Fibroblast of lung (primary cell): ENCODE measurements around the gene TP63. TPM values are rescaled to one million over a fixed set of nuclear protein-coding genes. Genes with fewer than 3 reads are reported as not detected.

Source experiments
- DNase-seq, 2 donors: peaks; one replicate each; pipeline versions ENCODE4 v3.0.0 to v3.0.0-alpha.2; 2010; ENCODE audit warnings: low read depth in 2 of 2
- H2AFZ ChIP-seq: 2 replicates; pipeline ENCODE4 v1.5.1; 2012; ENCODE audit warnings: low read length, control low read depth, inconsistent platforms
- H3K27ac ChIP-seq: 2 replicates; pipeline ENCODE4 v1.5.1; 2011; ENCODE audit warnings: low read length, control low read depth; ENCODE audit not compliant: insufficient read depth
- H3K27me3 ChIP-seq: 2 replicates; pipeline ENCODE4 v1.5.1; 2011; ENCODE audit warnings: mild to moderate bottlenecking, low read length; ENCODE audit not compliant: control insufficient read depth, insufficient read depth
- H3K36me3 ChIP-seq: 2 replicates; pipeline ENCODE4 v1.5.1; 2011; ENCODE audit warnings: low read length; ENCODE audit not compliant: control insufficient read depth, insufficient read depth
- H3K4me1 ChIP-seq: 2 replicates; pipeline ENCODE4 v1.5.1; 2011; ENCODE audit warnings: low read length; ENCODE audit not compliant: control insufficient read depth, insufficient read depth; ENCODE audit errors: extremely low read depth
- H3K4me2 ChIP-seq: 2 replicates; pipeline ENCODE4 v1.5.1; 2011; ENCODE audit warnings: low read length, control low read depth; ENCODE audit not compliant: insufficient read depth; ENCODE audit errors: extremely low read depth
- H3K4me3 ChIP-seq, 4 experiments: fragments of 200-600 bp in 1 of 4; sonication (generic) in 1 of 4; replicated peaks in 1 of 4; 2 replicates each; pipeline ENCODE4 v1.5.1; 2011 to 2016; ENCODE audit warnings: low read length in 4 of 4, low read depth in 3 of 4, mild to moderate bottlenecking in 3 of 4, control low read depth in 2 of 4, inconsistent platforms in 1 of 4, mixed read lengths in 1 of 4; ENCODE audit not compliant: insufficient read depth in 1 of 4; ENCODE audit errors: control extremely low read depth in 1 of 4
- H3K79me2 ChIP-seq: 2 replicates; pipeline ENCODE4 v1.5.1; 2012; ENCODE audit warnings: mild to moderate bottlenecking, low read length, inconsistent platforms; ENCODE audit not compliant: control insufficient read depth, insufficient read depth
- H3K9ac ChIP-seq: 2 replicates; pipeline ENCODE4 v1.5.1; 2011; ENCODE audit warnings: mild to moderate bottlenecking, low read length, control low read depth; ENCODE audit not compliant: insufficient read depth
- H3K9me3 ChIP-seq: 2 replicates; pipeline ENCODE4 v1.5.1; 2012; ENCODE audit warnings: low read depth, low read length; ENCODE audit not compliant: control insufficient read depth, insufficient read depth
- H4K20me1 ChIP-seq: 2 replicates; pipeline ENCODE4 v1.5.1; 2011; ENCODE audit warnings: low read length; ENCODE audit not compliant: control insufficient read depth, insufficient read depth; ENCODE audit errors: extremely low read depth
- EZH2 ChIP-seq: IDR thresholded peaks from 2 replicates; pipeline ENCODE4 v1.5.1; 2012; ENCODE audit warnings: low read length, control low read depth, mild to moderate bottlenecking; ENCODE audit errors: missing control alignments
- polyA plus RNA-seq, 2 donors: library from polyadenylated mRNA; depleted of rRNA in 1 of 2; stranded (reverse) in 1 of 2; unstranded in 1 of 2; fragments of >200 nt; gene quantifications; 2 replicates each; pipeline ENCODE4 v1.2.1, GENCODE V29; 2011 to 2012; ENCODE audit warnings: missing spikeins in 1 of 2
- total RNA-seq: library from RNA; depleted of rRNA; stranded (reverse); fragments of >200 nt; gene quantifications from 2 replicates; pipeline ENCODE4 v1.2.1, GENCODE V29; 2014
- TF ChIP-seq, protein P1 (sequence below), 2 donors: IDR thresholded peaks in 1 of 2; conservative IDR thresholded peaks in 1 of 2; 1 replicate in 1 of 2; 2 replicates in 1 of 2; pipeline ENCODE4 v1.5.1; 2011 to 2012; ENCODE audit warnings: low read length in 2 of 2, control low read depth in 1 of 2, inconsistent platforms in 1 of 2, low read depth in 1 of 2, mild to moderate bottlenecking in 1 of 2

The TP63 gene
- total and polyA plus RNA-seq, 2 donors (not counting 1 experiment from before 2014, with no cell fraction given), result 0.06 TPM; not detected in 1

DNA sequence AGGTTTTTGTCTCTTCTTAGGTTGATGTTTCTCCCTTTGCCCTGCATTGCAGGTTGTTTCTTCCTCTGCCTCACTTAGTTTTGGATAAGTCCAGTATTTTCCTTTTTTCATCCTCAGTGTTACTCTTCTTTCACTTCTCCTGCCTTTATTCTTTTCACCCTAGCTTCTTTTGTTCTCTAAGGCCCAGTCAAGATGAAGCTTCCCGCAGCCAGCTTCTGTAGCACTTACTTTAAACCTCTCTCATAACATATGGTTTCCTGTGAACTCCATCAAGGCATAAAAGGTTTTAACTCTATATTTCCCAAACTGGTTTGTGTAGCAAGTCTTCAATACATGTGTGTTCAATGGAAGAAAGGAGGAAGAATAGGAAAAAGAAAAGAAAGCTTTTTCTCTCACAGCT, 54.1 kb downstream of the TP63 start:
- Histone ChIP-seq H3K9ac (no peak overlapping the region), H3K27me3 (no peaks in the 10 kb centered on the region), H3K79me2 (no peaks in the 10 kb centered on the region), H3K9me3 (no peaks in the 10 kb centered on the region), H3K4me3 (no peak overlapping the region), H3K36me3 (no peaks in the 10 kb centered on the region), H3K27ac (no peak overlapping the region), H4K20me1 (no peaks in the 10 kb centered on the region), H3K4me2 (no peak overlapping the region), H2AFZ (no peak overlapping the region), H3K4me1 (no peaks in the 10 kb centered on the region)
- TF ChIP-seq EZH2, result no peak
- TF ChIP-seq, protein P1, sequence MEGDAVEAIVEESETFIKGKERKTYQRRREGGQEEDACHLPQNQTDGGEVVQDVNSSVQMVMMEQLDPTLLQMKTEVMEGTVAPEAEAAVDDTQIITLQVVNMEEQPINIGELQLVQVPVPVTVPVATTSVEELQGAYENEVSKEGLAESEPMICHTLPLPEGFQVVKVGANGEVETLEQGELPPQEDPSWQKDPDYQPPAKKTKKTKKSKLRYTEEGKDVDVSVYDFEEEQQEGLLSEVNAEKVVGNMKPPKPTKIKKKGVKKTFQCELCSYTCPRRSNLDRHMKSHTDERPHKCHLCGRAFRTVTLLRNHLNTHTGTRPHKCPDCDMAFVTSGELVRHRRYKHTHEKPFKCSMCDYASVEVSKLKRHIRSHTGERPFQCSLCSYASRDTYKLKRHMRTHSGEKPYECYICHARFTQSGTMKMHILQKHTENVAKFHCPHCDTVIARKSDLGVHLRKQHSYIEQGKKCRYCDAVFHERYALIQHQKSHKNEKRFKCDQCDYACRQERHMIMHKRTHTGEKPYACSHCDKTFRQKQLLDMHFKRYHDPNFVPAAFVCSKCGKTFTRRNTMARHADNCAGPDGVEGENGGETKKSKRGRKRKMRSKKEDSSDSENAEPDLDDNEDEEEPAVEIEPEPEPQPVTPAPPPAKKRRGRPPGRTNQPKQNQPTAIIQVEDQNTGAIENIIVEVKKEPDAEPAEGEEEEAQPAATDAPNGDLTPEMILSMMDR (conservative IDR thresholded peaks at IDR 0.05 in 1 of 2, IDR thresholded peaks at IDR 0.05 in 1 of 2; ENCODE audit: low read depth in 1 of 2, low read length in 2 of 2), result no peak
- peak in 1 of 2 donors; percentile 9 for DNase-seq

DNA sequence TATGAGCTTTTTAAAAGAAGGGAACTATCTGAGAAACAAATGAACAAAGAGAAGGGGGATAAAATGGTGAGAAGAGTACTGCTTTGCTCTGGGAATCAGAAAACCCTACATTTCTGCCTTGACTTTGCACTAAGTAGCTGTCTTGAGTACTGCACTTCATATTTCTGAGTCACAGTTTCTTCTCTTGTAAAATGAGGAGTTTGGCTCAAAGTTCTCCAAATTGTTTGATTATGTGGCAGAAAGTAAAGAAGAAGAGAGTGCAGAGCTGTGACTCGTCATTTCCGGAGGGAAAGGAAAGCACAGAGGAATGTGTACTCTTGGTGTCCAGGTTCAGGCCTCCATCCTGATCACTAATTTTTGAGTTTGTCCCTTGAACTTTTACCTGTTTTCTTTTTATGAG, 54.7 kb downstream of the TP63 start:
- Histone ChIP-seq H3K27me3 (no peaks in the 10 kb centered on the region), H3K4me3 (no peak overlapping the region), H4K20me1 (no peaks in the 10 kb centered on the region), H3K27ac (no peak overlapping the region), H3K79me2 (no peaks in the 10 kb centered on the region), H3K4me1 (no peaks in the 10 kb centered on the region), H3K36me3 (no peaks in the 10 kb centered on the region), H3K9ac (no peak overlapping the region), H3K9me3 (no peaks in the 10 kb centered on the region), H3K4me2 (no peak overlapping the region), H2AFZ (peak overlapping the region; percentile 9)
- TF ChIP-seq, protein P1 (conservative IDR thresholded peaks at IDR 0.05 in 1 of 2, IDR thresholded peaks at IDR 0.05 in 1 of 2; ENCODE audit: low read depth in 1 of 2, low read length in 2 of 2), result no peak
- no peak for TF ChIP-seq EZH2
- peak; percentile 46 to 87 for DNase-seq

DNA sequence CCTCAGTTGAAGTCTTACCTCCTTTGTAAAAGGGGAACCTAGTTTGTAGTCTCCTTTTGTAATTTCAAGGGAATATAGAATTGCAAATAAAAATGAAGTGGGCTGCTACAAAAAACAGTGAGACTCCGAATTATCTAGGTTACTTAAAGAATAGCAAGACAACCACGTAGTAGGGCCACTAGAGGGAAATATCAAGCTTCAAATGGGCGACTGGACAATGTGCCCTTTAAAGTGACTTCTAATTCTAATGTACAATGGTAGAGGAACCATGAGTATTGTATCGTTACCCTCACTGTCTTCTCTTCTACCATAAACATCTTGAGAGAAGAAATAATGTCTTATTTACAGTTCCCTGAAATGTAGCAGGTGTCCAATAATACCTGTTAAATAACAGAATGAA, 56.3 kb downstream of the TP63 start:
- Histone ChIP-seq H3K4me1 (no peaks in the 10 kb centered on the region), H3K9me3 (no peaks in the 10 kb centered on the region), H2AFZ (no peak overlapping the region), H4K20me1 (no peaks in the 10 kb centered on the region), H3K79me2 (no peaks in the 10 kb centered on the region), H3K36me3 (no peaks in the 10 kb centered on the region), H3K4me3 (no peak overlapping the region), H3K4me2 (no peak overlapping the region), H3K9ac (no peak overlapping the region), H3K27ac (no peak overlapping the region), H3K27me3 (no peaks in the 10 kb centered on the region)
- TF ChIP-seq, protein P1 (conservative IDR thresholded peaks at IDR 0.05 in 1 of 2, IDR thresholded peaks at IDR 0.05 in 1 of 2; ENCODE audit: low read depth in 1 of 2, low read length in 2 of 2), result no peak
- no peak for TF ChIP-seq EZH2
- no peak for DNase-seq
